MCF 10A (cell line): ENCODE measurements around the gene MON2. TPM values are rescaled to one million over a fixed set of nuclear protein-coding genes. Genes with fewer than 3 reads are reported as not detected.

ENCODE experiments used
- BruUV-seq: library from RNA; stranded (reverse); fragments of 400-500 nt; replicated peaks from 2 replicates; lab custom pipeline; 2021; lab: Mats Ljungman, UMichigan
- CTCF ChIA-PET: fragments of 300-600 bp; sonication (Branson Sonifier 250); formaldehyde crosslinking; extraction: SDS; loops from one replicate; lab custom pipeline; 2021; ENCODE audit warnings: antibody characterized with exemption, inconsistent platforms; lab: Yijun Ruan, JAX
- POLR2A ChIA-PET: fragments of 300-600, 350-650 bp; sonication (Branson Sonifier 250); formaldehyde crosslinking; extraction: SDS; loops from one replicate; lab custom pipeline; 2020; ENCODE audit warnings: antibody characterized with exemption, inconsistent platforms; lab: Yijun Ruan, JAX
- DNase-seq: peaks from one replicate; pipeline ENCODE4 v3.0.0-alpha.2; 2018; ENCODE audit not compliant: unreplicated experiment
- H3K27ac Mint-ChIP-seq: one replicate; pipeline ENCODE4 v1.8.0; 2022; ENCODE audit warnings: mild to moderate bottlenecking, low read depth, mixed read lengths; ENCODE audit not compliant: unreplicated experiment
- H3K27me3 Mint-ChIP-seq: one replicate; pipeline ENCODE4 v1.8.0; 2022; ENCODE audit warnings: mixed read lengths; ENCODE audit not compliant: insufficient read depth, unreplicated experiment
- H3K36me3 Mint-ChIP-seq: one replicate; pipeline ENCODE4 v1.8.0; 2022; ENCODE audit warnings: mild to moderate bottlenecking, moderate library complexity, mixed read lengths; ENCODE audit not compliant: insufficient read depth, unreplicated experiment
- H3K4me1 Mint-ChIP-seq: one replicate; pipeline ENCODE4 v1.8.0; 2022; ENCODE audit warnings: mixed read lengths; ENCODE audit not compliant: insufficient read depth, unreplicated experiment
- H3K4me3 Mint-ChIP-seq: one replicate; pipeline ENCODE4 v1.8.0; 2022; ENCODE audit warnings: mild to moderate bottlenecking, moderate library complexity, mixed read lengths; ENCODE audit not compliant: unreplicated experiment
- H3K9me3 Mint-ChIP-seq: one replicate; pipeline ENCODE4 v1.8.0; 2022; ENCODE audit warnings: mixed read lengths; ENCODE audit not compliant: unreplicated experiment
- CTCF ChIP-seq: fragments of 200-600 bp; IDR thresholded peaks from one replicate; pipeline ENCODE4 v1.8.0; 2022; ENCODE audit warnings: antibody characterized with exemption, mild to moderate bottlenecking; ENCODE audit not compliant: unreplicated experiment
- intact Hi-C: fragments of 100-400 bp; cut with micrococcal nuclease; formaldehyde crosslinking; loops from 2 replicates; pipeline ENCODE4 v1.14.1; 2022
- total RNA-seq: library from RNA; stranded (reverse); gene quantifications from 2 replicates; pipeline ENCODE4 v1.2.3, GENCODE V29; 2022

MON2 gene
- total RNA-seq, 1 experiment from 2014 or later, result 49.5 TPM

GRCh38 chr12:62604373-62604772 lies 137.7 kb downstream of the MON2 start:
- H3K4me3 Mint-ChIP-seq, result peak overlapping the region; percentile 94
- peaks cover 9% of the 10 kb centered on the region for H3K36me3 Mint-ChIP-seq
- peak overlapping the region; percentile 100 for H3K27ac Mint-ChIP-seq
- H3K9me3 Mint-ChIP-seq, result no peaks in the 10 kb centered on the region
- no peaks in the 10 kb centered on the region for H3K27me3 Mint-ChIP-seq
- BruUV-seq, result no TSS peak
- CTCF ChIA-PET, result interaction anchor here (1.0 to 3.3 kb wide), 9 partner anchors 41 to 464 kb away, joined by 3 to 32 read pairs (median 5); no protein-coding TSS in a partner anchor
- no peak for DNase-seq
- intact Hi-C loops, result loop anchor here (5.0 to 10.0 kb wide), 3 partner anchors 128 to 460 kb away; partner anchors contain the start of gene USP15
- POLR2A ChIA-PET, result interaction anchor here (0.6 to 2.7 kb wide), 11 partner anchors 10 to 676 kb away, joined by 3 to 27 read pairs (median 8); partner anchors contain the start of gene MON2
- no peak for TF ChIP-seq CTCF
- peaks cover 29% of the 10 kb centered on the region for H3K4me1 Mint-ChIP-seq

GRCh38 chr12:62604871-62605270 lies 138.2 kb downstream of the MON2 start:
- peak overlapping the region; percentile 100 for H3K27ac Mint-ChIP-seq
- peak; percentile 19 for DNase-seq
- peak overlapping the region; percentile 94 for H3K4me3 Mint-ChIP-seq
- no TSS peak for BruUV-seq
- ChIA-PET POLR2A (interaction anchor here (0.7 to 2.1 kb wide), 3 partner anchors 10 to 190 kb away, joined by 3 to 9 read pairs (median 3); no protein-coding TSS in a partner anchor), CTCF (interaction anchor here (1.0 to 2.5 kb wide), 5 partner anchors 15 to 208 kb away, joined by 3 to 33 read pairs (median 6); no protein-coding TSS in a partner anchor)
- no peaks in the 10 kb centered on the region for H3K27me3 Mint-ChIP-seq
- peaks cover 29% of the 10 kb centered on the region for H3K4me1 Mint-ChIP-seq
- no peaks in the 10 kb centered on the region for H3K9me3 Mint-ChIP-seq
- no peak for TF ChIP-seq CTCF
- H3K36me3 Mint-ChIP-seq, result peaks cover 9% of the 10 kb centered on the region
- intact Hi-C loops, result loop anchor here (5.0 to 10.0 kb wide), 3 partner anchors 127 to 460 kb away; partner anchors contain the start of gene USP15

- H3K27me3 Mint-ChIP-seq, result no peaks in the 10 kb centered on the region
- ChIA-PET POLR2A (interaction anchor here (0.6 to 2.1 kb wide), 8 partner anchors 9 to 189 kb away, joined by 3 to 9 read pairs (median 3); no protein-coding TSS in a partner anchor), CTCF (interaction anchor here (0.7 to 2.5 kb wide), 15 partner anchors 11 to 207 kb away, joined by 3 to 33 read pairs (median 4); no protein-coding TSS in a partner anchor)
- no TSS peak for BruUV-seq
- peaks cover 26% of the 10 kb centered on the region for H3K4me1 Mint-ChIP-seq
- no peaks in the 10 kb centered on the region for H3K9me3 Mint-ChIP-seq
- TF ChIP-seq CTCF, result no peak
- DNase-seq, result no peak
- intact Hi-C loops, result loop anchor here (10.0 kb wide), 2 partner anchors 341 to 459 kb away; partner anchors contain the start of gene USP15
- peak overlapping the region; percentile 100 for H3K27ac Mint-ChIP-seq
- H3K36me3 Mint-ChIP-seq, result peaks cover 9% of the 10 kb centered on the region
- H3K4me3 Mint-ChIP-seq, result no peak overlapping the region
Measured at GRCh38 chr12:62605981-62606380, 139.4 kb downstream of the MON2 start.

- POLR2A ChIA-PET, result interaction anchor here (1.0 to 2.1 kb wide), 2 partner anchors 9 to 12 kb away, joined by 4 to 9 read pairs; no protein-coding TSS in a partner anchor
- DNase-seq, result no peak
Measured at GRCh38 chr12:62606654-62607053, 140.0 kb downstream of the MON2 start.

More at GRCh38 chr12:62606654-62607053, 140.0 kb downstream of the MON2 start:
- no TSS peak for BruUV-seq
- Mint-ChIP-seq H3K27me3 (no peaks in the 10 kb centered on the region), H3K4me3 (no peak overlapping the region), H3K4me1 (peaks cover 20% of the 10 kb centered on the region), H3K27ac (no peak overlapping the region), H3K9me3 (no peaks in the 10 kb centered on the region), H3K36me3 (peaks cover 9% of the 10 kb centered on the region)
- CTCF ChIA-PET, result interaction anchor here (0.8 to 2.5 kb wide), 9 partner anchors 25 to 462 kb away, joined by 3 to 33 read pairs (median 5); no protein-coding TSS in a partner anchor
- intact Hi-C loops, result loop anchor here (10.0 kb wide), 2 partner anchors 342 to 458 kb away; partner anchors contain the start of gene USP15
- TF ChIP-seq CTCF, result no peak
